BJ (cell line): Measurements from ENCODE around the gene CABP1. TPM values are rescaled to one million over a fixed set of nuclear protein-coding genes. Genes with fewer than 3 reads are reported as not detected.
"Not testable (repeated sequence)": the region's sequence is repeated elsewhere in the genome, so short reads cannot be mapped to it uniquely, and the experiment has no call there.

ENCODE experiments used
- CTCF ChIA-PET: fragments of 350-600 bp; formaldehyde crosslinking; extraction: SDS; loops from one replicate; lab custom pipeline; 2021; ENCODE audit warnings: antibody characterized with exemption, inconsistent platforms; lab: Yijun Ruan, JAX
- POLR2A ChIA-PET: fragments of 300-600 bp; sonication (Branson Sonifier 250); formaldehyde crosslinking; extraction: SDS; loops from one replicate; lab custom pipeline; 2021; ENCODE audit warnings: antibody characterized with exemption; lab: Charles Lee
- DNase-seq: peaks from one replicate; pipeline ENCODE4 v3.0.0-alpha.2; 2011; ENCODE audit warnings: low read depth
- H3K27me3 ChIP-seq: 2 replicates; pipeline ENCODE4 v1.6.0; 2011; ENCODE audit warnings: low read length; ENCODE audit not compliant: control insufficient read depth, insufficient read depth
- H3K36me3 ChIP-seq: 2 replicates; pipeline ENCODE4 v1.5.1; 2011; ENCODE audit warnings: low read length; ENCODE audit not compliant: control insufficient read depth, insufficient read depth
- H3K4me3 ChIP-seq: 2 replicates; pipeline ENCODE4 v1.5.1; 2011; ENCODE audit warnings: low read depth, mild to moderate bottlenecking, control low read depth, low read length
- polyA plus RNA-seq: library from polyadenylated mRNA; depleted of rRNA; stranded (reverse); fragments of >200 nt; gene quantifications from 2 replicates; pipeline ENCODE4 v1.2.3, GENCODE V29; 2011
- TF ChIP-seq, protein P1 (sequence below): IDR thresholded peaks from 2 replicates; pipeline ENCODE4 v1.5.1; 2011; ENCODE audit warnings: low read depth, mild to moderate bottlenecking, control low read depth, inconsistent platforms, low read length, moderate library complexity; ENCODE audit not compliant: insufficient read depth

CABP1 gene
- polyA plus RNA-seq, 1 experiment = not detected

DNA sequence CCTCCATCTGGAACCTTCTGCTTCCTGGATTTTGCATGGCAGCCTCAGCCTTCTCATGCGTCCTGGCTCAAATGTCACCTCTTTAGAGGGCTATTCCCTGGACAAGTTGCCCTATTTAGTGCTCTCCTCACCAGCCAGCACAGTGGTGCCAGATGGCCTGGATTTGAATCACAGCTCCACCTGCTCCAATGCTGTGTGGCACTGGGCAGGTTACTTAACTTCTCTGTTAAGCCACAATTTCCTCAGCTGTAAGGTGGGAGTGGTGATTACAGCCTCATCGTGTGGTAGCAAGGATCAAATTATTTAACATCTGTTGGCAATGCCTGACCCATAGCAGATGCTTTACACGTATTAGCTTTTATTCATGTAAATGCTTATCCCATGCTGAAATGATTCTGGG lies 42.6 kb upstream of the CABP1 start:
- CTCF ChIA-PET = interaction anchor here (1.0 kb wide), 1 partner anchor 15 kb away, joined by 3 read pairs; no protein-coding TSS in a partner anchor
- DNase-seq = no peak
- TF ChIP-seq, protein P1, sequence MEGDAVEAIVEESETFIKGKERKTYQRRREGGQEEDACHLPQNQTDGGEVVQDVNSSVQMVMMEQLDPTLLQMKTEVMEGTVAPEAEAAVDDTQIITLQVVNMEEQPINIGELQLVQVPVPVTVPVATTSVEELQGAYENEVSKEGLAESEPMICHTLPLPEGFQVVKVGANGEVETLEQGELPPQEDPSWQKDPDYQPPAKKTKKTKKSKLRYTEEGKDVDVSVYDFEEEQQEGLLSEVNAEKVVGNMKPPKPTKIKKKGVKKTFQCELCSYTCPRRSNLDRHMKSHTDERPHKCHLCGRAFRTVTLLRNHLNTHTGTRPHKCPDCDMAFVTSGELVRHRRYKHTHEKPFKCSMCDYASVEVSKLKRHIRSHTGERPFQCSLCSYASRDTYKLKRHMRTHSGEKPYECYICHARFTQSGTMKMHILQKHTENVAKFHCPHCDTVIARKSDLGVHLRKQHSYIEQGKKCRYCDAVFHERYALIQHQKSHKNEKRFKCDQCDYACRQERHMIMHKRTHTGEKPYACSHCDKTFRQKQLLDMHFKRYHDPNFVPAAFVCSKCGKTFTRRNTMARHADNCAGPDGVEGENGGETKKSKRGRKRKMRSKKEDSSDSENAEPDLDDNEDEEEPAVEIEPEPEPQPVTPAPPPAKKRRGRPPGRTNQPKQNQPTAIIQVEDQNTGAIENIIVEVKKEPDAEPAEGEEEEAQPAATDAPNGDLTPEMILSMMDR = no peak
- Histone ChIP-seq H3K4me3 (no peak overlapping the region), H3K27me3 (peaks cover 25% of the 10 kb centered on the region), H3K36me3 (no peaks in the 10 kb centered on the region)
- POLR2A ChIA-PET = no interaction called here

DNA sequence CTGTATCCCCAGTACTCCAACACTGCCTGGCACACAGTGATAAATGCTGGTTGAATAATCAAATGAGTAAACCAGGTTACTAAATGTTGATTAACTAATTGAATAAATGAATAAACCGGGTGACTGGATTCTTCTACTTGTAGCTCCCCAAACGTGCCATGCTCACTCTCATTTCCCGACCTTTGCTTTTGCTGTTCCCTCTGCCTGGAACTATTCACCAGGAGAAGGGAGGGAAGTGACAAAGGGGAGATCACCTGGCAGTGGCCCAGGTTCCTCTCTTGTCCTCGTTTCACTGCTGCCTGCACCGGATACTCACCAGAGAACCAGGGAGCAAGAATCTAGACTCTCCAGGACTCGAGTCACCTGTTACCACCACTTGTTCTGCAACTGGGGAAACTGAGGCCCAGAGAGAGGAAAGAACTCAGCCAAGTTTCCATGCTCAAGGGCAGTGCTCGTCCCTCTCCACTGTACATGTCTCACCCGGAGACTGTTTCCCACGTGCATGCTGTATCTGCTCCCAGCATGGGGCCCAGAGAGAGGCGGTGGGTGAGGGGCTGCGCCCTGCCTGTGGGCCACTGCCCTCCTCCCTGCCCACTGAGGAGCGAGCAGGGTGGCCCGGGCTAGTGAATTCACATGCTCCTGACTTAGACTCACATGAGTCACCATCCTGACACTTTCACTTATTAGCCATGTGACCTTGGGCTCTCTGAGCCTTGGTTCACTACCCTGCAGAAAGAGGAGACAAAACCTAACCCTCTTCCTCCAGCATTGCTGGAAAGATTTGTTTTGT lies 41.6 kb upstream of the CABP1 start:
- POLR2A ChIA-PET = no interaction called here
- H3K4me3 ChIP-seq = no peak overlapping the region
- CTCF ChIA-PET = no interaction called here

DNA sequence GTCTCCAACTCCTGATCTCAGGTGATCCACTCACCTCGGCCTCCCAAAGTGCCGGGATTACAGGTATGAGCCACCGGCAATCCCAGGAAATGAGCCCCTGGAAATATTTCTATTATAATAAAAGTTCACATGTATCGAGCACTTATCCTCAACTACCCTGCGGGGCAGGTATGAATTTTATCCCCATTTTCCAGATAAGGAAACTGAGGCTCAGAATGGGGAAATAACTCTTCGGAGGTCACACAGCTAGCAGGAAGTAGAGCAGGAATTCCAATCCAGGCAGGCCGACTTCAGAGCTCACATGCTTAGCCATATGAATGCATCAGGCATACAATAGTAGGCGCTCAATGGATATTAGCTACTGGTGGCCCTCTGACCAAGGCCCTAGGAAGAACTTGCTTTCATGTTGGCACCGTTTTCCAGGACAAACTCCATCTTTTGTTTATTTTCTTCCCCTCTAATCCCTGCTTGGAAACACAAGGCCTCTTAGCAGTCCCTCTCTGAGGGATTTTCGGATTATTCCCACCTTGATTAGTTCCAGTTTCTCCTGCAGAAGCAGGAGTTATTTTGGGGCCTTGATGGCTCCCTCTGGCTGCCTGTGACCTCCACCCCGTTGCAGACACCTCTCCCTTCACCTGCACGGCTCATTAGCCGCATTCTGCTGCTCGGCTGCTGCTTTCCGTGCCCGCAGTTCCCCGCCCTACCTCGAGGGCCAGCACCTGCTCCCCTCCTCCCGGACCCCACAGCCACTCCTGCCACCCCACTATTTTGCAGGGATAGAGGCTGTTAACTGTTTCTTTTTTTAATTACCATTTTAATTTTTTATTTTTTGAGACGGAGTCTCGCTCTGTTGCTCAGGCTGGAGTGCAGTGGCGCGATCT lies 40.5 kb upstream of the CABP1 start:
- DNase-seq = no peak
- Histone ChIP-seq H3K27me3 (peaks cover 22% of the 10 kb centered on the region), H3K36me3 (no peaks in the 10 kb centered on the region), H3K4me3 (no peak overlapping the region)
- CTCF ChIA-PET = interaction anchor here (1.7 kb wide), 1 partner anchor 49 kb away, joined by 6 read pairs; no protein-coding TSS in a partner anchor
- TF ChIP-seq, protein P1 = no peak
- POLR2A ChIA-PET = interaction anchor here (0.6 kb wide), 1 partner anchor 185 kb away, joined by 4 read pairs; no protein-coding TSS in a partner anchor

More for the DNA sequence above, 41.6 kb upstream of the CABP1 start:
- no peak for DNase-seq
- TF ChIP-seq, protein P1 = no peak
- H3K27me3 ChIP-seq = peaks cover 25% of the 10 kb centered on the region
- H3K36me3 ChIP-seq = no peaks in the 10 kb centered on the region

DNA sequence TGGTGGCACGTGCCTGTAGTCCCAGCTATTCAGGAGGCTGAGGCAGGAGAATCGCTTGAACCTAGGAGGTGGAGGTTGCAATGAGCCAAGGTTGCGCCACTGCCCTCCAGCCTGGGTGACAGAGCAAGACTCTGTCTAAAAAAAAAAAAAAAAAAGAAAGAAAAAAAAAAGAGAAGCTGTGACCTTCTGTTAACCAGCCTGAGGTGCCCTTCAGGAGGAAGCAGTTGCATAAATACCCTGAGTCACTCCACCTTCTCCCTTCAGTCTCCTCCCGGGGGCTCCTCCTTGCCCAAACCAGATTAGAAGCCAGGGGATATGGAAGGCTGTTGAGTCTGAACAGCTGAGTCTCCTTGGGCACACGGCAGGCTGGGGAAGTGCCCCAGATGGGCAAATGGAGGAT lies 38.0 kb upstream of the CABP1 start:
- DNase-seq, POLR2A ChIA-PET, H3K4me3 ChIP-seq, H3K36me3 ChIP-seq: not testable (repeated sequence)
- CTCF ChIA-PET = interaction anchor here (1.3 kb wide), 1 partner anchor 20 kb away, joined by 5 read pairs; no protein-coding TSS in a partner anchor
- H3K27me3 ChIP-seq = peaks cover 17% of the 10 kb centered on the region

DNA sequence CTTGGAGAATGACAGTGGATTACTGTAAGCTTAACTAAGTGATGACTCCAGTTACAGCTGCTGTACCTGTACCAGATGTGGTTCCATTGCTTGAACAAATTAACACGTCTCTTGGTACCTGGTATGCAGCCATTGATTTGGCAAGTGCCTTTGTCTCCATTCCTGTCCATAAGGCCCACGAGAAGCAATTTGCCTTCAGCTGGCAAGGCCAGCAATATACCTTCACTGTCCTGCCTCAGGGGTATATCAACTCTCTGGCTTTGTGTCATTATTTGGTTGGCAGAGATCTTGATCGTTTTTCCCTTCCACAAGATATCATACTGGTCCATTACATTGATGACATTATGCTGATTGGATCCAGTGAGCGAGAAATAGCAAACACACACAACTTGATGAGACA lies 29.9 kb upstream of the CABP1 start:
- no peaks in the 10 kb centered on the region for H3K36me3 ChIP-seq
- ChIA-PET POLR2A (no interaction called here), CTCF (no interaction called here)
- no peak overlapping the region for H3K4me3 ChIP-seq
- peaks cover 7% of the 10 kb centered on the region for H3K27me3 ChIP-seq
- TF ChIP-seq, protein P1 = no peak
- no peak for DNase-seq

DNA sequence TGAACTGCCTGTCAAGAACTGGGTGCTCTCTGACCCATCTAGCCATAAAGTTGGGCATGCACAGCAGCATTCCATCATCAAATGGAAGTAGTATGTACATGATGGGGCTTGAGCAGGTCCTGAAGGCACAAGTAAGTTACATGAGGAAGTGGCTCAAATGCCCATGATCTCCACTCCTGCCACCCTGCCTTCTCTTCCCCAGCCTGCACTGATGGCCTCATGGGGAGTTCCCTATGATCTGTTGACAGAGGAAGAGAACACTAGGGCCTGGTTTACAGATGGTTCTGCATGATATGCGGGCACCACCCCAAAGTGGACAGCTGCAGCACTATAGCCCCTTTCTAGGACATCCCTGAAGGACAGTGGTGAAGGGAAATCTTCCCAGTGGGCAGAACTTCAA lies 28.9 kb upstream of the CABP1 start:
- POLR2A ChIA-PET, CTCF ChIA-PET, H3K36me3 ChIP-seq, DNase-seq, H3K4me3 ChIP-seq, H3K27me3 ChIP-seq: not testable (repeated sequence)
